HG02973 (cell line): ENCODE measurements around the gene RRP15.
"Not testable (repeated sequence)": the region's sequence is repeated elsewhere in the genome, so short reads cannot be mapped to it uniquely, and the experiment has no call there.

Experiments
- ATAC-seq: cut with Tn5 transposase; IDR thresholded peaks from one replicate; pipeline ENCODE4 v1.9.1; 2021; ENCODE audit warnings: moderate library complexity; ENCODE audit not compliant: unreplicated experiment

The RRP15 gene

DNA sequence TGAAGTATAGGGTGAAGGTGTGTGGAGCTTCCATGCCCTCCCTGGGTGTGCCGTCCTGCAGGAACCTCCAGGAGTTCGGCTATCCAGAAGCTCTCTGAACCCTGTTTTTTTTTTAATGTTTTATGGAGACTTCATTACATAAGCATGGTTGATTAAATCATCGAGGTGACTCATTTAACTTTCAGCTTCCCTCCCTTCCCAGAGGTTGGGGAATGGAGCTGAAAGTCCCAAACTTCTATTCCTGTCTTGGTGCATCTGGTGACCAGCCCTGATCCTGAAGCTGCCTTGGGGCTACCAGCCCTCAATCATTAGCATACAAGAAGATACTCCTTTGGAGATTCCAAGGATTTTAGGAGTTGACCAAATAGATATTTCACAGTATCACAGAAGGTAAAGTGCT, 9.5 kb downstream of the RRP15 start:
- no peak for ATAC-seq

- ATAC-seq, result no peak
Observed at GRCh38 chr1:218296162-218296561, 11.1 kb downstream of the RRP15 start.

DNA sequence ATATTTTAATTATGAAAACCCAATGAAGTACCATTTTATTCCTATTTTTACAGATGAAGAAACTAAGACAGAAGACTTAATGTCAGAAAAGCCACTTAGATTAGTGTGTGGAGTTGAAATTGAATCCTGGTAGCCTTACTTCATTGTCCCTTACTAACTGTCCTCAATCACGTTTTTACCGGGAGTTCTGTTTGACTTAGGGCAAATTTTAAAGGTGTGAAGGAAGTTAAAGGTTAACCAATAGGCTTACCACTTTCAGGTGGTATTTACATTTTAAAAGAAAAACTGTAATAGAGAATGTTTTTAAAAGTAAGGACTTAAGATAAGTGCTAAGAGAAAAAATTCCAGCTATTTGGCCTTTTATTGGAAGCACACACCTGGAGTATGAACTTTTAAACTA, 12.4 kb downstream of the RRP15 start:
- ATAC-seq, result no peak

DNA sequence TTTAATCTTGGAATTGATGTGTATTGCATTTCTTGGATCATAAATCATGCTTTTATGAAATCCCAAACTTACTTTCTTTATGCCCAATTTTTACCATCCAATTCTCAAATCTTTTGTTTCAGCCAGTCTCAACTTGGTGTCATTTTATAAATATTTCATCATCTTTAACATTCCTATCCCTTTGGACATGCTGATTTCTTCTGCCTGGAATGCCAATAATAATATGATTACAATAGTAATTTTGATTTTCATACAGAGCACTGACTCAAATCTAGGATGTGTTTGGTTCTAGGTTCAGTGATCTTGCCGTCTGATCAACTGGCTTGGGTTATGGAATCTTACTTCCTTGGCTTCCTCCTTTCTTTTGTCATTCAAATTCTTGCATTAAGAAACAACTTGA, 12.8 kb downstream of the RRP15 start:
- no peak for ATAC-seq

GRCh38 chr1:218298398-218298797, 13.3 kb downstream of the RRP15 start:
- no peak for ATAC-seq

DNA sequence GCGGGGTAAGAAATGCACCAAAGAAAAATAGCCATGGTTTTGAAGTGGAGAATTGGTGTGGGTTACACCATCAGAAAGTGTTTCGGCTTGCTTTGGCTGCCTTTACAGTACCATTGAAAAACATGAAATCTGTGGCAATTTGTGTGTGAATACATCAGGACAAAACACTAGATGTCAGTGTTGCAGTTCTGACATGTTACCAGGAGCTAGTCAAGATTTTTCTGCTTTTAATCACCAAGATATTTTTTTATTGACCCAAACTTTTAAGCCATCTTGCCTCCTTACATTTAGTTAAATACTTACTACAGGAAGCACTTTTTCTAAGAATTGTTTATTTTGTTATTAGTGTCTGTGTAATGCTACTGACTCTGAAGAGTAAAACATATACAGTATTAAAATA, 14.3 kb downstream of the RRP15 start:
- ATAC-seq, result peak; percentile 50

- no peak for ATAC-seq
Observed at GRCh38 chr1:218301217-218301616, 16.1 kb downstream of the RRP15 start.

- no peak for ATAC-seq
Observed at GRCh38 chr1:218302155-218302554, 17.1 kb downstream of the RRP15 start.

DNA sequence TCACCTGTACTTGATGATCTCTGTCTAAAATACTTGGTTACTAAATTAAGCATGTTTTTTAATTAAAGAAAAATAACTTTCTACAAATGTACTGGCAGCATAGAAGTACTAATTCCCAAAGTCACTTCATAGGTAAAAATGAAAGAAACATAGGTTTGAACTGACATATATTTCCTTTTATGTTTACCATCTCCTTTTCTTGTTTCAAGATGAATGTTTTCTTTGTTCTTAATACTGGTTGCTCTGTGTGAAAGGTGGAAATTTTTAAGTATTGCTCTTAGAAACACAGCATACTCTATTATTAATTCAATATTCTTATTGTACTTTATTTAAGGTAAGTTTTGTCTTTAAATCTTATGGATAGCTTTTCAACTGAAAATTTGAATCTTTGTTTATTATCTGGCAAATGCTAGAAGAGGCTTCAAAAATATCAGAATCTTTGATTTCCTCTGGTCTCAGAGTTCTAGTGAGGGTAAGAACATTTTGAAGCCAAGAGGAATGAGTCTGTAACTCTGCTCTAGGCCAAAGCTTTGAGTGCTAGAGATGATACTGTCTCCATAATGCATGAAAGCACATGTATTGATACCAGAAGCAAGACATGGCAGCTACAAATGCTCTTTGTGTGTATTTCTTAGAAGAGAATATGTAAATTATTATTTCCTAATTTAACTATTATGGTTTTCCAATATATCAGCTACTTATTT, 18.2 kb downstream of the RRP15 start:
- ATAC-seq, result no peak

- peak; percentile 54 for ATAC-seq
Observed at GRCh38 chr1:218304281-218305039, 19.4 kb downstream of the RRP15 start.

- ATAC-seq, result no peak
Observed at GRCh38 chr1:218305472-218306064, 20.5 kb downstream of the RRP15 start.

DNA sequence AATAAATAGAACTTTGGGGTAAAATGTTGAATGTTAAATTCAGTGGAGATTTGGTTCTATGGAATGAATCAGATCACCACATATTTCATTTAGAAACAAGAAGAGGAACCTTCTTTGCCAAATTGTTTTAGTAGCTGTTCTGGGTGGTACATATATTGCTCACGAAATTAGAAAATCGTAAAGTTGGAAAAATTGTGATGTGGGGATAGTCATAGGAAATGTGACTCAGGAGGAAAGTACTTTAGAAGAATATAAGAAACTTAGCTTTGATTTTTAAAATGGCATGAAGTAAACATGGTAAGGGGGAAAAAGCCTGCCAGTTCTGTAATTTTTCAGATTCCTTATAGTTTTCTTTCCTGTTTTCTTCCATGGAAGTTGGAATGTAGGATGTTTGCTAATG, 27.4 kb downstream of the RRP15 start:
- ATAC-seq, result no peak

DNA sequence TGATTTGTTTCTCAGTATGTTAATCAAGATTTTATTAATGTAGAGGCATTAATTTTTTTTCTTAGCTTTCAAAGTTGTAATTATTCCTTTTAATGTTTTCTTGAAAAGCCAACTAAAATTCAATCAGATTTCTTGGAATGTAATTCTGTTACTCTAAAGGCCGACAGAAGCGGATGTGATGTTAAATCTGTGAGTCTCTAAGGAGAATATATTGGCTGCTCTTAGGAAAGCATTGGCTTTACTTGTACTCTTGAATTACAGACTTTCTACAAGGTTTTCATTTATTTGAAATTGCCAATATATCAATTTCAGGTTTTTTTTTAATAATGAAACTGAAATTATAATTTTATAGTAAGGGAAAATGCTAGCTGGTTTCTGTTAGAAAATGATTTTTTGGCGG, 29.2 kb downstream of the RRP15 start:
- ATAC-seq, result no peak

DNA sequence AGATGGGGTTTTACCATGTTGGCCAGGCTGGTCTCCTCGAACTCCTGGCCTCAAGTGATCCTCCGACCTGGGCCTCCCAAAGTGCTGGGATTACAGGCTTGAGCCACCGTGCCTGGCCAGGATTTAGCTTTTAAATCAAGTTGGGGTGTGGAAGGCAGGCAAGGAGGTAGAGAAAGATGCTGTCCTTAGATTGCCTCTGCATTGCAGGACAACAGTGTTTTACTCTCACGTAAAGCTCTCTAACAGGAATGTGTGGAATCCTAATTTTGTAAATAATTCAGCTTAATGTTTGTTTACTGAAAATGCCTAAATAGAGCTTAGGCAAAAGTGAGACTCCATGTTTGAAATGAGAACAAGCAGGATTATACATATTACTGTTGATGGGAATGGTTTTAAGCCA, 30.5 kb downstream of the RRP15 start:
- ATAC-seq, result no peak

DNA sequence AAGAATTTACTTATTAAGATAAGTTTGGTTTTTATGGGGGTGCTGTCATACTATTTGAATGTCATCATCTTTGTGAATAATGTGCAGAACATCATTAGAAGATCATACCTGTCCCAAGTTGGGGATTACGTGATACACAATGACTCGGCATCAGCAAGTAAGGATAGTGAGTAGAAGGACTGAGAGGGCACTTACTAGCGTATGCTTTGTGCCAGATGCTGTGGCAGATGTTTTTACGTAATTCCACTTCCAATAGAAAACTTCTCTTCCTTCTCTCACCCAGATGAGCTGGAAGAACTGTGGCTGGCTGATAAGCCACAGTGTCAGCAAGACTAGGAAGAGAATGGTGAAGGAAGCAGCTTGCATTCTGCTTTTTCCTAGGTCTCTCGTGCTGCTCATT, 32.0 kb downstream of the RRP15 start:
- no peak for ATAC-seq

DNA sequence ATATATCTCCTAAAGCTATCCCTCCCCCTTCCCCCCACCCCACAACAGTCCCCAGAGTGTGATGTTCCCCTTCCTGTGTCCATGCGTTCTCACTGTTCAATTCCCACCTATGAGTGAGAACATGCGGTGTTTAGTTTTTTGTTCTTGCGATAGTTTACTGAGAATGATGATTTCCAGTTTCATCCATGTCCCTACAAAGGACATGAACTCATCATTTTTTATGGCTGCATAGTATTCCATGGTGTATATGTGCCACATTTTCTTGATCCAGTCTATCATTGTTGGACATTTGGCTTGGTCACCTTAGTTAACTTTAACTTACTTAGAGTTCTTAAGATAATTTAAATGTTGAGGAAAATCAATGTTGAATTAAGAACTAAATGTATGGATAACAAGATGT, 35.1 kb downstream of the RRP15 start:
- ATAC-seq, result not testable (repeated sequence)

- ATAC-seq, result no peak
Observed at GRCh38 chr1:218322762-218323161, 37.7 kb downstream of the RRP15 start.

GRCh38 chr1:218323568-218324225, 38.6 kb downstream of the RRP15 start:
- ATAC-seq, result no peak

GRCh38 chr1:218324226-218324580, 39.1 kb downstream of the RRP15 start:
- ATAC-seq, result no peak

GRCh38 chr1:218328769-218329168, 43.7 kb downstream of the RRP15 start:
- ATAC-seq, result no peak

- peak; percentile 72 for ATAC-seq
Observed at GRCh38 chr1:218330043-218330623, 45.0 kb downstream of the RRP15 start.
